Thyroid gland (tissue), 4 donors: Measurements from ENCODE around the gene GCNA.

ENCODE experiments used
- POLR2A ChIP-seq, 2 donors: fragments of 450-650 bp; IDR thresholded peaks; one replicate each; pipeline ENCODE4 v1.6.1; 2017; ENCODE audit warnings: antibody characterized with exemption in 2 of 2, mild to moderate bottlenecking in 2 of 2, moderate library complexity in 1 of 2
- TF ChIP-seq, protein P1 (sequence below), 6 experiments: fragments of 200-600 bp in 3 of 6; fragments of 450-650 bp in 3 of 6; sonication (generic) in 3 of 6; IDR thresholded peaks; one replicate each; pipeline ENCODE4 v1.5.1; 2016 to 2019; ENCODE audit warnings: antibody characterized with exemption in 6 of 6, mild to moderate bottlenecking in 2 of 6, inconsistent platforms in 1 of 6, moderate library complexity in 1 of 6

DNA sequence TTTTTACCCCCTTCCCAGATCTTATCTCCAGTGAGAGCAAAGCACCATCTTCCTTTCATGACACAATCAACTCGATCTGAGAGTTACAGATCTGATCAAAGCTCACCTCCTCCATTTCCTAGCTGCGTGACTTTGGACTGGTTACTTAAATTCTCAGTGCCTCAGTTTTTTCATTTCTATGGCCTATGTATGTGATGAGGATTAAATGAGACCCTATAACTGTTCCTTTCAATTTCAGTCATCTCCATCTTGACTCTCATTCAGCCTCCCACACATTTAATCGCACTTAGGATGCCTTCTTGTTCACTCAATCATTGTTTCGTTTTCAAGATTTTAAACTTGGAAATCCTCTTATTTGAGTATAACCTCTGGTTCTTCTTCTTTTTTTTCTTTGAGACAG lies 60.2 kb downstream of the GCNA start:
- no peak for TF ChIP-seq POLR2A (IDR thresholded peaks at IDR 0.05)
- TF ChIP-seq, protein P1, sequence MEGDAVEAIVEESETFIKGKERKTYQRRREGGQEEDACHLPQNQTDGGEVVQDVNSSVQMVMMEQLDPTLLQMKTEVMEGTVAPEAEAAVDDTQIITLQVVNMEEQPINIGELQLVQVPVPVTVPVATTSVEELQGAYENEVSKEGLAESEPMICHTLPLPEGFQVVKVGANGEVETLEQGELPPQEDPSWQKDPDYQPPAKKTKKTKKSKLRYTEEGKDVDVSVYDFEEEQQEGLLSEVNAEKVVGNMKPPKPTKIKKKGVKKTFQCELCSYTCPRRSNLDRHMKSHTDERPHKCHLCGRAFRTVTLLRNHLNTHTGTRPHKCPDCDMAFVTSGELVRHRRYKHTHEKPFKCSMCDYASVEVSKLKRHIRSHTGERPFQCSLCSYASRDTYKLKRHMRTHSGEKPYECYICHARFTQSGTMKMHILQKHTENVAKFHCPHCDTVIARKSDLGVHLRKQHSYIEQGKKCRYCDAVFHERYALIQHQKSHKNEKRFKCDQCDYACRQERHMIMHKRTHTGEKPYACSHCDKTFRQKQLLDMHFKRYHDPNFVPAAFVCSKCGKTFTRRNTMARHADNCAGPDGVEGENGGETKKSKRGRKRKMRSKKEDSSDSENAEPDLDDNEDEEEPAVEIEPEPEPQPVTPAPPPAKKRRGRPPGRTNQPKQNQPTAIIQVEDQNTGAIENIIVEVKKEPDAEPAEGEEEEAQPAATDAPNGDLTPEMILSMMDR (IDR thresholded peaks at IDR 0.05) = no peak
